GM19467 (cell line): ENCODE measurements around the gene OR52M1.

Experiments
- ATAC-seq: cut with Tn5 transposase; IDR thresholded peaks from one replicate; pipeline ENCODE4 v1.9.1; 2021; ENCODE audit warnings: mild to moderate bottlenecking, moderate library complexity; ENCODE audit not compliant: unreplicated experiment

The OR52M1 gene

GRCh38 chr11:4565371-4565770 is 20.4 kb downstream of the OR52M1 start:
- no peak for ATAC-seq

GRCh38 chr11:4569075-4569474 is 24.1 kb downstream of the OR52M1 start:
- ATAC-seq: no peak

GRCh38 chr11:4576880-4577279 is 31.9 kb downstream of the OR52M1 start:
- no peak for ATAC-seq

- ATAC-seq: no peak
Observed at GRCh38 chr11:4577761-4578160, 32.8 kb downstream of the OR52M1 start.

- no peak for ATAC-seq
Observed at GRCh38 chr11:4578624-4579023, 33.6 kb downstream of the OR52M1 start.

- no peak for ATAC-seq
Observed at GRCh38 chr11:4580124-4580523, 35.1 kb downstream of the OR52M1 start.

GRCh38 chr11:4581443-4581842 is 36.5 kb downstream of the OR52M1 start, which contains the start of gene OR52I2:
Gene OR52I2, plus strand, starts transcription at chr11:4581743.
- no peak for ATAC-seq

- no peak for ATAC-seq
Observed at GRCh38 chr11:4589017-4589416, 44.0 kb downstream of the OR52M1 start.

GRCh38 chr11:4593739-4594138 is 48.7 kb downstream of the OR52M1 start, which contains the start of gene OR52I1:
Gene OR52I1, plus strand, starts transcription at chr11:4594039. Its CDS starts 0 bp downstream, at chr11:4594039.
- ATAC-seq: no peak
